Natural killer cell (primary cell): ENCODE data around the gene SPDYE4. TPM values are rescaled to one million over a fixed set of nuclear protein-coding genes. Genes with fewer than 3 reads are reported as not detected.

Experiments
- ATAC-seq, 3 donors: fragments of 150-1000 bp in 2 of 3; fragments of 200-7000 bp in 1 of 3; cut with Tn5 transposase; 1 replicate in 1 of 3; 2 replicates in 2 of 3; pipeline ENCODE4 v1.10.0; 2021; ENCODE audit warnings: mild to moderate bottlenecking in 2 of 3, moderate library complexity in 2 of 3
- DNase-seq, 2 donors: peaks; one replicate each; pipeline versions ENCODE4 v3.0.0 to v3.0.0-alpha.2; 2013 to 2021; ENCODE audit warnings: mixed read lengths in 1 of 2
- H3K27ac ChIP-seq: one replicate; pipeline ENCODE4 v1.5.1; 2013; ENCODE audit warnings: mild to moderate bottlenecking, low read length
- H3K27me3 ChIP-seq: one replicate; pipeline ENCODE4 v1.6.1; 2013; ENCODE audit warnings: low read length; ENCODE audit not compliant: control insufficient read depth, insufficient read depth
- H3K36me3 ChIP-seq: one replicate; pipeline ENCODE4 v1.6.1; 2013; ENCODE audit warnings: low read length; ENCODE audit not compliant: control insufficient read depth, insufficient read depth
- H3K4me1 ChIP-seq: one replicate; pipeline ENCODE4 v1.6.1; 2013; ENCODE audit warnings: low read length; ENCODE audit not compliant: control insufficient read depth, insufficient read depth
- H3K4me3 ChIP-seq: one replicate; pipeline ENCODE4 v1.5.1; 2013; ENCODE audit warnings: low read length
- H3K9me3 ChIP-seq: one replicate; pipeline ENCODE4 v1.6.1; 2013; ENCODE audit warnings: low read length; ENCODE audit not compliant: control insufficient read depth, insufficient read depth
- H3K27ac Mint-ChIP-seq, 2 donors: one replicate each; pipeline ENCODE4 v1.8.0; 2022; ENCODE audit warnings: mild to moderate bottlenecking in 2 of 2, mixed read lengths in 2 of 2, moderate library complexity in 1 of 2
- H3K27me3 Mint-ChIP-seq, 2 donors: one replicate each; pipeline ENCODE4 v1.8.0; 2022; ENCODE audit warnings: low read depth in 2 of 2, mixed read lengths in 2 of 2
- H3K36me3 Mint-ChIP-seq: one replicate; pipeline ENCODE4 v1.8.0; 2022; ENCODE audit warnings: mixed read lengths
- H3K4me1 Mint-ChIP-seq, 2 donors: one replicate each; pipeline ENCODE4 v1.8.0; 2022; ENCODE audit warnings: mixed read lengths in 2 of 2
- H3K4me3 Mint-ChIP-seq: one replicate; pipeline ENCODE4 v1.8.0; 2022; ENCODE audit warnings: mild to moderate bottlenecking, moderate library complexity, mixed read lengths
- H3K9me3 Mint-ChIP-seq, 2 donors: one replicate each; pipeline ENCODE4 v1.8.0; 2022; ENCODE audit warnings: mixed read lengths in 2 of 2
- WGBS: methylation state at CpG from one replicate; pipeline ENCODE4 v1.1.7; 2013; ENCODE audit warnings: missing lambda C conversion rate; ENCODE audit not compliant: insufficient coverage; 5-methylcytosine and 5-hydroxymethylcytosine counted together
- intact Hi-C: fragments of 100-400 bp; cut with micrococcal nuclease; formaldehyde crosslinking; loops from one replicate; pipeline ENCODE4 v1.14.2; 2022
- total RNA-seq, 4 donors: library from RNA; stranded (reverse); fragments of 120-200 nt in 1 of 4; gene quantifications; one replicate each; pipeline versions ENCODE4 v1.2.3 to v1.2.4, GENCODE V29; 2013 to 2022
- TF ChIP-seq, protein P1 (sequence below): fragments of 200-600 bp; IDR thresholded peaks from one replicate; pipeline ENCODE4 v1.8.0; 2022; ENCODE audit warnings: antibody characterized with exemption

The SPDYE4 gene
- total RNA-seq, 3 donors from 2014 or later (not counting 1 experiment from before 2014, with no cell fraction given): not detected

GRCh38 chr17:8701754-8702153 is 56.6 kb downstream of the SPDYE4 start:
- Histone ChIP-seq H3K9me3 (no peaks in the 10 kb centered on the region), H3K4me1 (no peaks in the 10 kb centered on the region), H3K27me3 (no peaks in the 10 kb centered on the region), H3K27ac (no peak overlapping the region), H3K4me3 (no peak overlapping the region), H3K36me3 (no peaks in the 10 kb centered on the region)
- Mint-ChIP-seq H3K4me1 (peaks cover 6 to 7% of the 10 kb centered on the region in 2 donors), H3K27ac (no peak overlapping the region), H3K9me3 (no peaks in the 10 kb centered on the region), H3K4me3 (no peak overlapping the region), H3K27me3 (peaks cover 19 to 42% of the 10 kb centered on the region in 2 donors), H3K36me3 (no peaks in the 10 kb centered on the region)
- intact Hi-C loops: no loop called here
- WGBS: 81% methylated on average over 3 of the region's 4 CpGs
- TF ChIP-seq, protein P1, sequence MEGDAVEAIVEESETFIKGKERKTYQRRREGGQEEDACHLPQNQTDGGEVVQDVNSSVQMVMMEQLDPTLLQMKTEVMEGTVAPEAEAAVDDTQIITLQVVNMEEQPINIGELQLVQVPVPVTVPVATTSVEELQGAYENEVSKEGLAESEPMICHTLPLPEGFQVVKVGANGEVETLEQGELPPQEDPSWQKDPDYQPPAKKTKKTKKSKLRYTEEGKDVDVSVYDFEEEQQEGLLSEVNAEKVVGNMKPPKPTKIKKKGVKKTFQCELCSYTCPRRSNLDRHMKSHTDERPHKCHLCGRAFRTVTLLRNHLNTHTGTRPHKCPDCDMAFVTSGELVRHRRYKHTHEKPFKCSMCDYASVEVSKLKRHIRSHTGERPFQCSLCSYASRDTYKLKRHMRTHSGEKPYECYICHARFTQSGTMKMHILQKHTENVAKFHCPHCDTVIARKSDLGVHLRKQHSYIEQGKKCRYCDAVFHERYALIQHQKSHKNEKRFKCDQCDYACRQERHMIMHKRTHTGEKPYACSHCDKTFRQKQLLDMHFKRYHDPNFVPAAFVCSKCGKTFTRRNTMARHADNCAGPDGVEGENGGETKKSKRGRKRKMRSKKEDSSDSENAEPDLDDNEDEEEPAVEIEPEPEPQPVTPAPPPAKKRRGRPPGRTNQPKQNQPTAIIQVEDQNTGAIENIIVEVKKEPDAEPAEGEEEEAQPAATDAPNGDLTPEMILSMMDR: no peak
- DNase-seq: no peak
- ATAC-seq: no peak

DNA sequence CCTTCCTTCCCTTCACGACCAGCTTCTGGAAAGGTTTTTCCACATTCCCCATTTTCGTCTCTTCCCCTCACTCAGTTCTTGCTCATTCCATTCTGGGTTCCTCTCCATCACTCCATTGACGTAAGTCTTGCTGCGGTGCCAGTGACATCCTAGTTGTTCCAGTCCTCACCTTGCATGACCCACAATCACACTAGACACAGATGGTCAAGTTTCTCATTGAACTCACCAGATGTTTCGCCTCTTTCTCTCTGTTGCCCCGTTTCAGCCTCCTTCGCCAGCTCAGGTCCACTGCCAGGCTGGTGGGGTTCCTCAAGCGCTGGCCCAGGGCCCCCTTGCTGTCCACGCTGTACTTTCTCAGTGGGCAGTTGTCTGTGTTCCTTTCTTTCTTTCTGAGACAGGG is 57.1 kb downstream of the SPDYE4 start:
- peaks cover 19 to 41% of the 10 kb centered on the region in 2 donors for H3K27me3 Mint-ChIP-seq

More for the DNA sequence above, 57.1 kb downstream of the SPDYE4 start:
- Mint-ChIP-seq H3K4me3 (no peak overlapping the region), H3K4me1 (peaks cover 6 to 7% of the 10 kb centered on the region in 2 donors), H3K27ac (no peak overlapping the region), H3K36me3 (no peaks in the 10 kb centered on the region), H3K9me3 (no peaks in the 10 kb centered on the region)
- H3K4me3 ChIP-seq: no peak overlapping the region
- intact Hi-C loops: no loop called here
- H3K36me3 ChIP-seq: no peaks in the 10 kb centered on the region
- DNase-seq (no peak), ATAC-seq (no peak)
- no peaks in the 10 kb centered on the region for H3K4me1 ChIP-seq
- H3K27ac ChIP-seq: no peak overlapping the region
- H3K27me3 ChIP-seq: no peaks in the 10 kb centered on the region
- TF ChIP-seq, protein P1: no peak
- no peaks in the 10 kb centered on the region for H3K9me3 ChIP-seq
- WGBS: 82% methylated on average over 9 of the region's 9 CpGs

Other genes starting within 250 kb of the SPDYE4 start
- gene MYH10, start 127.8 kb downstream of the SPDYE4 start, total RNA-seq: 1 to 10 TPM in 2 of 3 donors, under 1 TPM in 1; 0.28 to 1.5 (median 1.0) TPM
- under 1 TPM in 2 of 3 donors, not detected in 1; 0.27 to 0.75 TPM for gene CCDC42, start 13.7 kb downstream of the SPDYE4 start, total RNA-seq
- gene MFSD6L, start 40.8 kb upstream of the SPDYE4 start, total RNA-seq: under 1 TPM in 2 of 3 donors, not detected in 1; 0.12 to 0.90 TPM
- gene PIK3R6, start 109.1 kb upstream of the SPDYE4 start, total RNA-seq: 1 to 10 TPM in 2 of 3 donors, under 1 TPM in 1; 0.84 to 6.3 (median 1.4) TPM
- gene PIK3R5, start 207.2 kb upstream of the SPDYE4 start, total RNA-seq: 100 to 1,000 TPM; 254 to 364 (median 348) TPM